OCI-LY3 (cell line): ENCODE results near the gene TREH.

Experiments
- H2AFZ ChIP-seq: fragments of 200-600, 300-600 bp; shearing (Covaris generic); 2 replicates; pipeline ENCODE4 v1.6.0; 2014; ENCODE audit warnings: antibody characterized with exemption, low read depth, low read length
- H3K27ac ChIP-seq: fragments of 200-600, 300-600 bp; sonication (generic); 2 replicates; pipeline ENCODE4 v1.5.1; 2014; ENCODE audit warnings: mild to moderate bottlenecking, low read length, moderate library complexity, mixed read lengths
- H3K27me3 ChIP-seq: fragments of 200-600, 300-600 bp; sonication (generic); 2 replicates; pipeline ENCODE4 v1.6.1; 2014; ENCODE audit warnings: low read depth, low read length, mixed read lengths
- H3K36me3 ChIP-seq: fragments of 200-600, 300-600 bp; sonication (generic); replicated peaks from 2 replicates; pipeline ENCODE3; 2014; ENCODE audit warnings: low read depth, low read length, mixed read lengths
- H3K4me1 ChIP-seq: fragments of 300-600, 200-600 bp; sonication (generic); 2 replicates; pipeline ENCODE4 v1.6.1; 2014; ENCODE audit warnings: low read length, mixed read lengths
- H3K4me2 ChIP-seq: fragments of 200-600, 300-600 bp; sonication (generic); 2 replicates; pipeline ENCODE4 v1.6.1; 2014; ENCODE audit warnings: low read length, mixed read lengths
- H3K4me3 ChIP-seq: fragments of 300-600, 200-600 bp; sonication (generic); 2 replicates; pipeline ENCODE4 v1.5.1; 2014; ENCODE audit warnings: antibody characterized with exemption, mild to moderate bottlenecking, low read length, moderate library complexity
- H3K79me2 ChIP-seq: fragments of 300-600, 200-600 bp; shearing (Covaris generic); 2 replicates; pipeline ENCODE4 v1.6.1; 2014; ENCODE audit warnings: mild to moderate bottlenecking, low read length, mixed read lengths
- H3K9ac ChIP-seq: fragments of 300-600, 200-600 bp; shearing (Covaris generic); 2 replicates; pipeline ENCODE4 v1.6.0; 2014; ENCODE audit warnings: mild to moderate bottlenecking, low read length, moderate library complexity
- H3K9me3 ChIP-seq: fragments of 200-600, 300-600 bp; shearing (Covaris generic); 2 replicates; pipeline ENCODE4 v1.6.1; 2014; ENCODE audit warnings: low read length, mixed read lengths; ENCODE audit not compliant: insufficient read depth
- H4K20me1 ChIP-seq: fragments of 200-600, 300-600 bp; sonication (generic); 2 replicates; pipeline ENCODE4 v1.6.1; 2016; ENCODE audit warnings: low read length, mixed read lengths; ENCODE audit not compliant: insufficient read depth
- CTCF ChIP-seq: fragments of 200-600, 300-600 bp; sonication (generic); IDR thresholded peaks from 2 replicates; pipeline ENCODE4 v1.5.1; 2014; ENCODE audit warnings: antibody characterized with exemption, low read length, low read depth
- EZH2phosphoT487 ChIP-seq: fragments of 200-600 bp; shearing (Covaris generic); IDR thresholded peaks from 2 replicates; pipeline ENCODE4 v1.6.1; 2018; ENCODE audit warnings: antibody characterized with exemption, mixed run types, low read depth

TREH gene

GRCh38 chr11:118645066-118645715, 34.3 kb downstream of the TREH start:
- Histone ChIP-seq H3K36me3 (no peaks in the 10 kb centered on the region), H3K9ac (no peak overlapping the region)

GRCh38 chr11:118644496-118644895, 35.0 kb downstream of the TREH start:
- Histone ChIP-seq H3K36me3 (no peaks in the 10 kb centered on the region), H3K79me2 (no peaks in the 10 kb centered on the region), H2AFZ (no peak overlapping the region), H3K4me1 (no peaks in the 10 kb centered on the region), H3K4me3 (no peak overlapping the region), H3K4me2 (no peak overlapping the region), H3K27me3 (no peaks in the 10 kb centered on the region), H3K27ac (no peak overlapping the region), H3K9ac (no peak overlapping the region), H4K20me1 (no peaks in the 10 kb centered on the region), H3K9me3 (no peaks in the 10 kb centered on the region)
- no peak for TF ChIP-seq CTCF
- no peak for TF ChIP-seq EZH2phosphoT487

More at GRCh38 chr11:118645066-118645715, 34.3 kb downstream of the TREH start:
- no peak overlapping the region for H3K27ac ChIP-seq
- H2AFZ ChIP-seq: no peak overlapping the region
- no peaks in the 10 kb centered on the region for H3K27me3 ChIP-seq
- no peaks in the 10 kb centered on the region for H3K4me1 ChIP-seq
- TF ChIP-seq CTCF: no peak
- no peak for TF ChIP-seq EZH2phosphoT487
- no peaks in the 10 kb centered on the region for H3K9me3 ChIP-seq
- H3K4me2 ChIP-seq: no peak overlapping the region
- no peak overlapping the region for H3K4me3 ChIP-seq
- no peaks in the 10 kb centered on the region for H4K20me1 ChIP-seq
- H3K79me2 ChIP-seq: no peaks in the 10 kb centered on the region

GRCh38 chr11:118643995-118644345, 35.5 kb downstream of the TREH start:
- TF ChIP-seq EZH2phosphoT487 (no peak), CTCF (no peak)
- Histone ChIP-seq H3K27me3 (no peaks in the 10 kb centered on the region), H3K4me2 (no peak overlapping the region), H3K4me3 (no peak overlapping the region), H4K20me1 (no peaks in the 10 kb centered on the region), H3K9ac (no peak overlapping the region), H3K79me2 (no peaks in the 10 kb centered on the region), H2AFZ (no peak overlapping the region), H3K36me3 (no peaks in the 10 kb centered on the region), H3K4me1 (no peaks in the 10 kb centered on the region), H3K27ac (no peak overlapping the region), H3K9me3 (no peaks in the 10 kb centered on the region)

GRCh38 chr11:118643142-118643994, 36.1 kb downstream of the TREH start:
- Histone ChIP-seq H3K9ac (no peak overlapping the region), H3K27ac (no peak overlapping the region), H2AFZ (no peak overlapping the region), H3K4me3 (no peak overlapping the region), H3K9me3 (no peaks in the 10 kb centered on the region), H3K36me3 (no peaks in the 10 kb centered on the region), H4K20me1 (no peaks in the 10 kb centered on the region), H3K4me1 (no peaks in the 10 kb centered on the region), H3K79me2 (no peaks in the 10 kb centered on the region), H3K27me3 (no peaks in the 10 kb centered on the region), H3K4me2 (no peak overlapping the region)
- TF ChIP-seq EZH2phosphoT487: no peak
- TF ChIP-seq CTCF: no peak
